Measurements from ENCODE around the gene CNTD1.

Gene CNTD1

GRCh38 chr17:42779304-42779935 is 19.2 kb upstream of the CNTD1 start:
- no peak for DNase-seq (ENCODE audit: low read depth)

GRCh38 chr17:42779936-42780850 is 18.5 kb upstream of the CNTD1 start, which contains the start of gene WNK4:
TSS of gene WNK4 (plus strand) at chr17:42780610. CDS start at chr17:42780699, 89 bp downstream.
- no peak for DNase-seq (ENCODE audit: low read depth)

GRCh38 chr17:42780851-42781638 is 17.6 kb upstream of the CNTD1 start:
- no peak for DNase-seq (ENCODE audit: low read depth)

- DNase-seq (ENCODE audit: low read depth): no peak
These were observed 17.0 kb upstream of the CNTD1 start for GRCh38 chr17:42781639-42782165.

- DNase-seq (ENCODE audit: low read depth): no peak
These were observed 16.2 kb upstream of the CNTD1 start for GRCh38 chr17:42782166-42783061.

GRCh38 chr17:42783062-42783790 is 15.4 kb upstream of the CNTD1 start:
- no peak for DNase-seq (ENCODE audit: low read depth)

- DNase-seq (ENCODE audit: low read depth): no peak
These were observed 14.9 kb upstream of the CNTD1 start for GRCh38 chr17:42783791-42784138.

GRCh38 chr17:42784409-42784808 is 14.3 kb upstream of the CNTD1 start:
- no peak for DNase-seq (ENCODE audit: low read depth)

- no peak for DNase-seq (ENCODE audit: low read depth)
These were observed 13.7 kb upstream of the CNTD1 start for GRCh38 chr17:42784811-42785592.

- no peak for DNase-seq (ENCODE audit: low read depth)
These were observed 11.4 kb upstream of the CNTD1 start for GRCh38 chr17:42787266-42787665.

GRCh38 chr17:42791948-42792347 is 6.7 kb upstream of the CNTD1 start:
- DNase-seq (ENCODE audit: low read depth): no peak

- DNase-seq (ENCODE audit: low read depth): no peak
These were observed 6.1 kb upstream of the CNTD1 start for GRCh38 chr17:42792545-42792944.

- DNase-seq (ENCODE audit: low read depth): no peak
These were observed 3.6 kb upstream of the CNTD1 start for GRCh38 chr17:42795061-42795460.

- no peak for DNase-seq (ENCODE audit: low read depth)
These were observed 3.2 kb upstream of the CNTD1 start for GRCh38 chr17:42795465-42795864.

GRCh38 chr17:42796066-42796758 is 2.4 kb upstream of the CNTD1 start:
- DNase-seq (ENCODE audit: low read depth): no peak

- DNase-seq (ENCODE audit: low read depth): no peak
These were observed 1.3 kb upstream of the CNTD1 start for GRCh38 chr17:42797067-42798007.

GRCh38 chr17:42798011-42798382 is 664 bp upstream of the CNTD1 start:
- DNase-seq (ENCODE audit: low read depth): no peak

All from stimulated activated CD8-positive, alpha-beta memory T cell treated with anti-CD3 and anti-CD28 coated beads, Interleukin-4, amount 100 ng/mL, for 24 hours (primary cell).